Stimulated activated naive B cell treated with anti-CD40 and anti-IgM and Interleukin-4, amounts not matched to agents 10 μg/mL and 1 μg/mL and 100 μg/mL, for 72 hours (primary cell): ENCODE measurements around the gene PSMG1.

Source experiments
- ATAC-seq, 2 donors: fragments of 150-1000 bp; cut with Tn5 transposase; replicated peaks; 2 replicates each; pipeline ENCODE4 v1.10.0; 2021; ENCODE audit warnings: moderate library complexity in 1 of 2
- DNase-seq: peaks from one replicate; pipeline ENCODE4 v3.0.0; 2021
- H3K27ac Mint-ChIP-seq: one replicate; pipeline ENCODE4 v1.8.0; 2022; ENCODE audit warnings: mild to moderate bottlenecking, mixed read lengths
- H3K27me3 Mint-ChIP-seq, 2 donors: one replicate each; pipeline ENCODE4 v1.8.0; 2022; ENCODE audit warnings: mixed read lengths in 2 of 2
- H3K36me3 Mint-ChIP-seq, 2 donors: one replicate each; pipeline ENCODE4 v1.8.0; 2022; ENCODE audit warnings: mixed read lengths in 2 of 2, mild to moderate bottlenecking in 1 of 2
- H3K4me1 Mint-ChIP-seq, 2 donors: one replicate each; pipeline ENCODE4 v1.8.0; 2022; ENCODE audit warnings: mixed read lengths in 2 of 2, mild to moderate bottlenecking in 1 of 2
- H3K4me3 Mint-ChIP-seq, 2 donors: one replicate each; pipeline ENCODE4 v1.8.0; 2022; ENCODE audit warnings: mild to moderate bottlenecking in 2 of 2, mixed read lengths in 2 of 2, moderate library complexity in 1 of 2
- H3K9me3 Mint-ChIP-seq, 2 donors: one replicate each; pipeline ENCODE4 v1.8.0; 2022; ENCODE audit warnings: mixed read lengths in 2 of 2, mild to moderate bottlenecking in 1 of 2

Gene PSMG1

DNA sequence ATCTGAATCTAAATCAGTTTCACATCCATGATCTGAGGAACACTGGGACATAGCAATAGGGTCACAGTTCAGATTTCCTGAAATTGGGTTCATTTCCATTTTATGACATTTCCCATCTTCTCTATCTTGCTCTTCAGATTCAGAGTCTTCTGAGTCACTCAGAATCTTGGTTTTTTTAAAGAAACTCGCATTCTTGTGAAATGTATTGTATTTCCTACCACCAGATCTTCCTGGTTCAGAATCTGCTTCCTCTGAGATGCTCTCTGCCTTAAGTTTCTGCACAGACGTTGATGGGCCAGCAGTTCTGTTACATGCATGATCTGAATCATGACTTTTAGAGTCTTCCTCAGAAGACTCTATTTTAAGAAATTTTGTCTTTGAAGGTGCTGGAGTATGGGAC is 15.5 kb upstream of the PSMG1 start:
- Mint-ChIP-seq H3K27me3 (no peaks in the 10 kb centered on the region), H3K27ac (no peak overlapping the region), H3K9me3 (no peaks in the 10 kb centered on the region), H3K4me3 (no peak overlapping the region), H3K36me3 (peaks cover 39 to 40% of the 10 kb centered on the region in 2 donors), H3K4me1 (peaks cover 6 to 18% of the 10 kb centered on the region in 2 donors)
- no peak for ATAC-seq
- DNase-seq: no peak

DNA sequence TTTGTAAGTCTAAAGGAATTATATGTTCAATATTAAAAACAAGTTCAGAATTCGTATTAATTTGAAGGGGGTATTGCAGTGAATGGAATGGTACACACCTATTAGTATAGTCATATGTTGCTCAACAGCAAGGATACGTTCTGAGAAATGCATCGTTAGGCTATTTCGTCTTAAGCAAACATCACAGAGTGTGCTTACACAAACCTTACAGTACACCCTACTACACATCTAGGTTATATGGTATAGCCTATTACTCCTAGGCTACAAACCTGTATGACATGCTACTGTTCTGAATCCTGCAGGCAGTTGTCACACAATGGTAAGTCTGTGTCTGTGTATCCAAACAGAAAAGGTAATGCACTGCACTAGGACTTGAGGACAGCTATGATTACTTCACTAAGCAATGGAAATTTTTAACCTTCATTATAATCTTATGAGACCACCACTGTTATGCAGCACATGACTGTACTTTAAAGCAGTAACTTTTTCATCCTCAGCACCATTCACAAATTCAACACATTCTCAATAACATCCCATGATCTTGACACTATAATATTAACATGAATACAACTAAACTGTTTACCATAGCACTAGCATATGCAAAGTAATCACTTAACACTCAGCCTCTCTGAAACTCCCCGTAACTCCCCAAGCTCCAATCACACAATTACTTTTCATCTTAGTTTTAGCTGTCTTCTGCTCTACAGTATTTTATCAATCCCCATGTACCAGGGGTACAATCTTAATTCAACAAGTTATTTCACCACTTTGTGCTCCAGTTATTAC is 14.4 kb upstream of the PSMG1 start:
- Mint-ChIP-seq H3K27ac (no peak overlapping the region), H3K4me3 (no peak overlapping the region), H3K9me3 (no peaks in the 10 kb centered on the region), H3K4me1 (peaks cover 6 to 18% of the 10 kb centered on the region in 2 donors), H3K27me3 (no peaks in the 10 kb centered on the region), H3K36me3 (peaks cover 35 to 40% of the 10 kb centered on the region in 2 donors)
- DNase-seq (no peak), ATAC-seq (no peak)

DNA sequence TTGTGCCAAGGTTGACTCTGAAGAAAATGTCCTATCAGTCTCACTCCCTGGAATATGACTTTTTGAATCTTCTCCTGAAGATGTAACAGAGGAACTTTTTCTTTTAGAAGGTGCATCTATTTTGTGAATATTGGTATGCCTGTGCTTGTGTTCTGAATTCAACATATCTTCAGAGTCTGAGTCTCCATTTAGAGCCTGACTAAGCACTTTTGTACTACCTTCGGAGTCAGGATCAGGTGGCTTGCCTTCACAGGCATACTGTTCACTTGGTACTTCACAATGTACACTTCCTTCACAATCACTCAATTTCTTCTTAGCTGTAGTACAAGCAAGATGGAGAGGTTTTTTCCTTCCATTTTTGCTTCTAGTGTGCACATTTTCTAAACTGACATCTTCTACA is 13.6 kb upstream of the PSMG1 start:
- H3K9me3 Mint-ChIP-seq: no peaks in the 10 kb centered on the region
- H3K36me3 Mint-ChIP-seq: peaks cover 35 to 40% of the 10 kb centered on the region in 2 donors
- H3K4me3 Mint-ChIP-seq: no peak overlapping the region
- no peak for ATAC-seq
- peaks cover 6 to 18% of the 10 kb centered on the region in 2 donors for H3K4me1 Mint-ChIP-seq
- no peak overlapping the region for H3K27ac Mint-ChIP-seq
- DNase-seq: no peak
- H3K27me3 Mint-ChIP-seq: no peaks in the 10 kb centered on the region

DNA sequence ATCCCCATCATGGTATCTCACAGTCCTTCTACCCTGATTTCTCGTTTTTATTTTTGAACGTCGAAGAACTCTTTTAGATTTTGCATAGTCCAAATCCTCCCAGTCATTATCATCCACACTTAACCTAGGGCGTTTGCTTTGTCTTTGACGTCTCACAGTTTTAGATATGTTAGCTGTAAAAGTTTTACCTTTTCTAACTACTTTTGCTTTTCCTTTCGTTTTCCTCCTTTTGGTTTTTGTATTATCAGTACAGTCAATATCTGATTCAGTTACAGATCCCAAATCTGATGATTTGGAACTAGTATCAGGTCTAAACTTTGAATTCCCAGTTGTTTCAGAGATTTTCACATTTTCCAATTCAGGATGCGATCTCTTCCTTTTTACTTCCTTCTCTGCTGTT is 13.1 kb upstream of the PSMG1 start:
- ATAC-seq: no peak
- Mint-ChIP-seq H3K4me3 (no peak overlapping the region), H3K9me3 (no peaks in the 10 kb centered on the region)

DNA sequence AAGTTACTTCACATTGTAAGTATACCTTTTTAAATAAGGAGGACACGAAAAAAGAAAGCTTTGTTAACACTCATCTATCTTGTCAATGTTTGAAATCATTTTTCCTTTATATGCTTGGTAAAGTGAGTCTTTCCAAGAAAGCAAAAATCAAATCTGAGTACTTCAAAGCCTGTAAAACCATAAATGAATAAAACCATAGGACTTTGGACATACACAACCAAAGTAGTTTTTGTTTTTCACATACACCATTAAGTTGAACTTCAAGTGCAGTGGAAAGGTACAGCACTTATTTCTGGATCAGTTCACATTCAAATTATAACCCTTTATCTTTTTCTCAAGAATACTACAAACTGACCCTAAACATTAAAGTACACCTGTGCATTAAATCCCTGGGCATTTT is 10.1 kb upstream of the PSMG1 start:
- Mint-ChIP-seq H3K36me3 (peaks cover 19 to 23% of the 10 kb centered on the region in 2 donors), H3K9me3 (no peaks in the 10 kb centered on the region), H3K27ac (no peak overlapping the region), H3K27me3 (no peaks in the 10 kb centered on the region), H3K4me3 (no peak overlapping the region), H3K4me1 (peaks cover 10 to 28% of the 10 kb centered on the region in 2 donors)
- DNase-seq (no peak), ATAC-seq (no peak)

More for the DNA sequence above, 13.1 kb upstream of the PSMG1 start:
- Mint-ChIP-seq H3K27ac (no peak overlapping the region), H3K4me1 (peaks cover 6 to 18% of the 10 kb centered on the region in 2 donors), H3K36me3 (peaks cover 32 to 37% of the 10 kb centered on the region in 2 donors), H3K27me3 (no peaks in the 10 kb centered on the region)
- no peak for DNase-seq

DNA sequence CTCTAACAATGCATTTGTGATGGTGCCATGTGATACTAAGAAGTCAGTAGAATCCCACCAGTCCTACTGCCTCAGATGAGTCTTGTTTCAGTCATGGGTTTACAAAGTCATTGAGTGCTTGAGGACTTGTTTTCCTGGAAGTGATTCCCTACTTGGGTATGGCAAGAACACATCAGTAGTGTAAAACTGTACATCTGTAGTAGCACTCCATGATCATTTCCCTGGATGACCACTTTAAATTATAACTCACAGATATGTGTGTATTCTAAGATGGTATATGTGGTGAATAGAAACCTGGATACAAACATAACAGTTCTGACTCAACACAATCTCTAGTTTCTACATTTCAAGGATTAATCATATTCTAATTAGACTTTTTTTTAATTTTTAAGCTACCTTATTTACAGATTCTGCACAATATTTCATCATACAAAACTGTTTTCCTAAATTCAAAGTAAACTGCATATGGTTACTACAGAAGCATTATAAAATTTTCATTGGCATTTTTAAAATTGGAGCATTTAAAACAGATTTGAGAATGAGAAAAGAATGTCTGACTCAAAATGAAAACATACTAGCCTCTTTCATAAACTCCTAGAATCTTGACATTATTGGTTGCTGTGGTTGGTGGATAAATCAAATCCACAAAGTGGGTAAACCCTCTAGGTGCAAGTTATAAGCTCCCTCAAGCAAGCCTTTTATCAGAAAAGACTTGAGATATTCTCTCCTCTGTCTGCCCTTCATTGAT is 6.8 kb upstream of the PSMG1 start:
- ATAC-seq: no peak
- Mint-ChIP-seq H3K36me3 (no peaks in the 10 kb centered on the region), H3K4me1 (peaks cover 12 to 23% of the 10 kb centered on the region in 2 donors), H3K4me3 (no peak overlapping the region), H3K27me3 (no peaks in the 10 kb centered on the region), H3K9me3 (no peaks in the 10 kb centered on the region), H3K27ac (no peak overlapping the region)
- DNase-seq: no peak

DNA sequence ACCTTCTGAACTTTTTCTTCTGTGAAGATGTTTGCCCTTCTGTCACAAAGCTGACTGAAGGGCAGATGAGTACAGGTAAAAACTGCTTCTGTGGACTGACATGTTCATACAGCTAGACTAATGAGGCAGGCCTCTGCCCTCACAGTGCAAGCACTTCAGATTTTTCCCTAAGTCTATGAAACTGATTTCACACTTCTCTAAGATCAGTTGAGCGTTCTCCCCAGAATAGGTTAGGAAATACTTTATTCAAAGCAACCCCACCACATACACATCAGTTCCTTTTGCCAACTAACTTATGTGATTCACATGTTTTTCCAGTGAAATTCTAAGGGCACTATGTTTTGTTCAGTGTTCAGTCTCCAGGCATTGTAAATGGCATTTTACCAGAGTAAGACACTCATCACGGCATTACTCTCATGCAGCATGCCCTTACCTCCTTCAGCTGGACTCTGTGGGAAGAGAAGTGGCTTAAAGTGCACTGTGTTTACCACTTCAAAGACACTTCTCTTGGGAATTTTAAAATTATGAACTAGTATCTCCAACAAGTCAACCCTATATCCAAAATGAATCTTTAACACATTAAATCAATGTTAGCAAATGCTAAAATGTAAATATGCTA is 5.4 kb upstream of the PSMG1 start:
- no peak overlapping the region for H3K27ac Mint-ChIP-seq

DNA sequence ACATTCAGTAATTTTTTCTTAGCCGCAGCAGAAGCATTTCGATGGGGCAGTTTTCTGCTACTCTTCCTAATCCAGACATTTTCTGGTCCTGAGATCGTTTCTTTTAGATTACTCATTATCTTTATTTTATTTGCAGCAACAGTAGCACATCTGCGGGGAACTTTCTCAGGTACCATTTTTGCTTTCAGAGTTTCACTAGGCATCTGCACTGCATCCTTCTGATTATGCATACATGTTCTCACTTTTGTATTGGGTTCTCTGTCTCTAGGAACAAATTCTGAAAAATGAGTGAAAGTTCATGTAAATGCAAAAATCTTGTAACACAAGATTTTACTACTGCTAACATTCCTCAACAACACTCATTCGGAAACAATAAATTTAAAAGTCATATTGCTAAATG is 3.9 kb upstream of the PSMG1 start:
- peaks cover 1 to 3% of the 10 kb centered on the region in 2 donors for H3K36me3 Mint-ChIP-seq
- peaks cover 22 to 39% of the 10 kb centered on the region in 2 donors for H3K4me1 Mint-ChIP-seq
- H3K4me3 Mint-ChIP-seq: no peak overlapping the region
- no peaks in the 10 kb centered on the region for H3K27me3 Mint-ChIP-seq
- no peaks in the 10 kb centered on the region for H3K9me3 Mint-ChIP-seq
- ATAC-seq (no peak), DNase-seq (no peak)
- H3K27ac Mint-ChIP-seq: no peak overlapping the region

More for the DNA sequence above, 5.4 kb upstream of the PSMG1 start:
- no peak for DNase-seq
- H3K9me3 Mint-ChIP-seq: no peaks in the 10 kb centered on the region
- no peak for ATAC-seq
- no peaks in the 10 kb centered on the region for H3K27me3 Mint-ChIP-seq
- no peak overlapping the region for H3K4me3 Mint-ChIP-seq
- H3K36me3 Mint-ChIP-seq: no peaks in the 10 kb centered on the region
- peaks cover 18 to 34% of the 10 kb centered on the region in 2 donors for H3K4me1 Mint-ChIP-seq

DNA sequence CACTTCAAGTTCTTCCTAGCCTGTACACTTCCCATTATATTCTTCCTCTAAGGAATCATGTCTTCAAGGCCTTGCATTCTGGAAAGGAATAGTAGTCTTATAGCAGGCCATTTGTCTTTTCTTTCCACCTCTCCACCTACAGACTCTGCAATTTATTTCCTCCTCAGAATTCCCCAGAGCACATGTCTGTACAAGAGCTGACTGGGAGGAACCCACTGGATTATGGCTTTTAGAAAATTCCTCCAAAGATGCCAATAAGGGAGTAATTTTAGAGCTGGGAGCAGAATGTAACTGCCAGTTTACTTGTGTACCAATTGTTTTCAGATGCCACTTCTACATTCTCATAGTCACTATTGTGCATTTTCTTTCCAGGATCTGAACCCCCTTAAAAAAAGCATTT is 3.4 kb upstream of the PSMG1 start:
- peaks cover 24 to 43% of the 10 kb centered on the region in 2 donors for H3K4me1 Mint-ChIP-seq
- H3K36me3 Mint-ChIP-seq: peaks cover 1 to 3% of the 10 kb centered on the region in 2 donors
- DNase-seq (no peak), ATAC-seq (no peak)
- no peaks in the 10 kb centered on the region for H3K27me3 Mint-ChIP-seq
- no peak overlapping the region for H3K4me3 Mint-ChIP-seq
- no peaks in the 10 kb centered on the region for H3K9me3 Mint-ChIP-seq
- H3K27ac Mint-ChIP-seq: no peak overlapping the region

DNA sequence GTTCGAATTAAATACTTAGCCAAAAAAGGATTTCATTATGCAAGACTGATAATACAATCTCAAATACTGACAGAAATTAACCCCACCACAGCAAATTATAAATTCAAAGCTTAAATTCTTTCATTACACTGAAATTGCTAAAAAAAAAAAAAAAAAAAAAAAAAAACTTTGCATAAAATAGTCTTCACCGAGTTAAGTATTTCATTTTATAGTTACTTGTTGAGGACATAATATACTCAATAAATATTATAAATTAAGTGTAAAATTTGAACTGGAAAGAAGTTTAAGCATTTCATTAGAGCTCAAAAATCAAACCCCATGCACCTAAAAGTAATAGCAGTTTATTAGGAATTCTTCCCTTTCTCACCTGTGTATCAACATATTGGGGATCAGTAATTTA is 1.9 kb upstream of the PSMG1 start:
- Mint-ChIP-seq H3K4me3 (no peak overlapping the region), H3K36me3 (peaks cover 4 to 9% of the 10 kb centered on the region in 2 donors), H3K4me1 (peaks cover 24 to 40% of the 10 kb centered on the region in 2 donors), H3K27ac (no peak overlapping the region), H3K9me3 (no peaks in the 10 kb centered on the region), H3K27me3 (no peaks in the 10 kb centered on the region)
- DNase-seq (no peak), ATAC-seq (no peak)

DNA sequence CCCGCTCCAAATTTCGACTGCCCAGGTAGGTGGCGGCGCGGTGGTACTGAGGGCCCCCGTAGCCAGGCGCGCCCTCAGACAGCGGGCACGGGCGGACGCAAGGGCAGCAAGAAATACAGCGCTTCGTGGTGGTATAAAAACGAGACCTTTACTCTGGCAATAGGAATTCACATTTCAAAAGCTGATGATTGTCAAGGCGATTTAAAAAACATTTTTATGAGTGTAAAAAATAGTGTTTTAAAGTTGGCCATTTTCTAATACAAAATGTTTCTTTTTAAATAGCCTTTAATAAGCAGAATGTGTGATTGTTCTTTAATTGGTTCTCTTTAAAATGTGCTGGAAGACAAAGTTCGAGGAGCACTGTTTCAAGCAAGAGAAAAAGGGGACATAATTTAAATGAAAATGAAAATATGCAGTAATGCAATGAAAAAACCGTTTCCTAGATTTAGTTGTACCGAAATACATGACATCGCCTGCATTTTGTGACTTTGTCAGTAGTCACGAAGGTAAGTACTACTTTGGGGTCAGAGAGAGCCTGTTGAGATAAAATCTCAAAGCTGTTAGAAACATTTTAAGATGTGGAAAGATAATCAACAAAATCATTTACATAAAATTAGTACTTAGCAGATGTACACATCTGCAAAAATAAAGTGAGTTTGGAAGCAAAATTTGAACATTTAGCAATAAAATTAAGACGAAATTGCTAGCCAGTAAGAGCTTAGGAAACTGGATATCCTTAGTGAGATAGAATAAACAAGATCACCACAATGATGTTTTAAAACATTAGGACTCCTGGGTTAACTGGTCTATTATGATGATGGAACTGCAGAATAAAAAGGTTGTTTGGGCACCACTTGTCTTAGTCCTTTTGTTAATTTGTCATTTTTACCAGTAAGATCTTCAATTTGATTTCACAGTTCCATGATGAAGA is 1.1 kb upstream of the PSMG1 start:
- H3K4me1 Mint-ChIP-seq: peaks cover 24 to 40% of the 10 kb centered on the region in 2 donors
- H3K27ac Mint-ChIP-seq: peak overlapping the region; percentile 97
- no peak for ATAC-seq
- no peaks in the 10 kb centered on the region for H3K27me3 Mint-ChIP-seq
- H3K9me3 Mint-ChIP-seq: no peaks in the 10 kb centered on the region
- H3K36me3 Mint-ChIP-seq: peaks cover 4 to 10% of the 10 kb centered on the region in 2 donors
- DNase-seq: no peak
- peak overlapping the region; percentile 93 to 99 for H3K4me3 Mint-ChIP-seq

DNA sequence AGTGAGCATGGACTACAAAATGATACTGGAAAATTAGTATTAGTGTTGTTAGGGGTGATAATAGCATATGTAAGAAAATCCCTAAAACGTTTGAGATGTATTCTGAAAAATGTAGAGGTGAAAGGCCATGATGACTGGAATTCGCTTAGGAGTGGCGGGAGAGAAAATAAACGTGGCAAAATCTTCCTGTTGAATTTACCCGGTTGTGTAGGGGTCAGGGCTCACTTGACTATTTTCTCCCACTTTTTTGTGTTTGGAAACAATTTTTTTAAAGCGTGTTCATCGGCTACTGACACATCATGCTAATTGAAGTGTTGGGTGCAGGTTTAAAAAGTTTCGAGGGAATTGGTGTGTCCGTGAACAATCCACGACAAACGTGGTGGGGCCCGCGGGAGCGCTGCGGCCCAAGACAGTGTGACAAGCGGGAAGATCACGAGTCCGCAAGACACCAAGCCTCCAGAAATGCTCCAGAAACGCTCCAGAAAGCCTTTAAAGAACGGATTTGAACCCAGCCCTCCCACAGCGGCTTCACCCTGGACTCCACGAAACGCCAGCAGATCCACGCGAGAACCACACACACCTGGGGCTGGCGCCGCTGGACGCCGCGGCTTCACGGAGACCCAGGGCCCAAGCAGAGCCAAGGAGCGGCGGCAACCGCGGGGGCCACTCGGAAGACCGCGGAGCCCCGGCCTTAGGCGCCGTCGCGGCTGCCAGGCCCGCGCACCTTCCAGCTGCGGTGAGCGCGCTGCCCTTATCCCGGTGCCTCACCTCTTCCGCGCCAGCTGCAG is 573 bp downstream of the PSMG1 start:
- peak; percentile 5 for DNase-seq
- H3K4me1 Mint-ChIP-seq: peaks cover 19 to 33% of the 10 kb centered on the region in 2 donors

DNA sequence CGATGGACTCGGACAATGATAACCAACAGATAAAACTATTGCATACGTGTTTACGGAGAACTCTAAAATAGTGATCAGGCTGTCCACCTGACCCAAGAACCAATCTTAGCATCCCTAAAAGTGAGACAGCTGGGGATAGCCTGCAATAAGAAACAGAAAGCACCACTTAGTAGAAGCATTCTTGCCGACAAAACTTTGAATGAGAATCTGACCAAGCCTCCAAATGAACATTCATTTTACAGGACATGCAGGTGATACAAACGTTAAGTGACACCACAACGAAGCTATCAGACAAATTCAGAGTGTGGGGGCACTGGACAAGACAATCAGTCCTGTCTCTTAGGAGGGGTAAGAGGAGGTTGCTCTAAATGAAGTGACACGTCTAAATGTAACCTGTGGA is 1.2 kb downstream of the PSMG1 start:
- no peaks in the 10 kb centered on the region for H3K9me3 Mint-ChIP-seq
- DNase-seq (no peak), ATAC-seq (no peak)
- no peaks in the 10 kb centered on the region for H3K27me3 Mint-ChIP-seq
- peaks cover 13 to 21% of the 10 kb centered on the region in 2 donors for H3K36me3 Mint-ChIP-seq
- peaks cover 19 to 30% of the 10 kb centered on the region in 2 donors for H3K4me1 Mint-ChIP-seq
- H3K4me3 Mint-ChIP-seq: peak overlapping the region; percentile 93 to 99
- peak overlapping the region; percentile 97 for H3K27ac Mint-ChIP-seq

More for the DNA sequence above, 573 bp downstream of the PSMG1 start:
- peak; percentile 0 to 35 for ATAC-seq
- Mint-ChIP-seq H3K27ac (peak overlapping the region; percentile 97), H3K9me3 (no peaks in the 10 kb centered on the region), H3K36me3 (peaks cover 13 to 21% of the 10 kb centered on the region in 2 donors), H3K27me3 (no peaks in the 10 kb centered on the region), H3K4me3 (peak overlapping the region; percentile 93 to 99)
